NCI-H1092 treated with DMSO at 0.1 percent for 48 hours (cell line): ENCODE measurements around the gene ZNF575.
A peak's percentile ranks its signal among the peaks of the same experiment; 100 is the strongest.

Source experiments
- DNase-seq: peaks from one replicate; lab custom pipeline; 2025; lab: John Stamatoyannopoulos, UW

Gene ZNF575

DNA sequence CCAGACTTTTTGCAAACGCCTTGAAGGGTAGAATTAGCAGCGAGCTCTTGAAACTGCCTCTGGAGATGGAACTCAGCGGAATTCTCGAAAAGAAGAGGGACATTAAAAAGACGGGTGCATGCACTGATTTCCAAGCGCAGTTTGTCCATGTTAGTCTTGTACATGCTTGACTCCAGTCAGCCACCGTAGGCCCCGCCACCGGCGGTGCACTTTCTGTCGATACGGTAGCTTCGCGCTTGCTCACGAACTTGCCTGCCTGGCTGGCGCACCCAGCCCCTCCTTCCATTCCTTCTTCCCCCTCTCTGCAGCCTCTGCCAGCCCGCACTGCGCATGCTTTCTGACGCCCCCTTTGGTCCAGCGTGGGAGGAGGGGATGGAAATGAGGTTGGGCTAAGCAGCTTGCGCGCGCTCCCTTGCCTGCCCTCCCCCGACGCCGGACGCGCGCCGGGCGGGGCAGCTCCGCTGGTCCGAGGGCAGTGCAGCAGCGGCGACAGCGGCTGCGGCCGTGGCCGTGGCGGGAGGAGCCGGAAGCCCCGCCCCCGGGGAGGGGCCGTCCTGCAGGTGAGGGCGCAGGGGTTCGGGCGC is at the start of gene ZNF575:
ZNF575 (plus strand) TSS at position 227 of the 584 bp plus-strand sequence. CDS start 1,235 bp downstream, outside the sequence.
- DNase-seq = peak; percentile 83

DNA sequence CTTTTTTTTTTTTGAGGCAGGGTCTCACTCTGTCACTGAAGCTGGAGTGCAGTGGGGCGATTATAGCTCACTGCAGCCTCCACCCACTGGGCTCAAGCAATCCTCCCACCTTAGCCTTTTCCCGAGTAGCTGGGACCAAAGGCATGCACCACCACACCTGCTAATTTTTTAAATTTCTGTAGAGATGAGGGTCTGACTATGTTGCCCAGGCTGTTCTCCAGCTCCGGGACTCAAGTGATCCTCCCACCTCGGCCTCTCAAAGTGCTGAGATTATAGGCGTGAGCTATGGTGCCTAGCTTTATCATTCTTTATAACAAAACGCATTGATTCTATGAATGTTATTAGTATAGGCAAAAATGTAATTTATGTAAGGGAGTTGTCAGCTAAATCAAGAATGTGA is 49.7 kb upstream of the ZNF575 start:
- DNase-seq = no peak

- DNase-seq = no peak
Measured at GRCh38 chr19:43485951-43486350, 47.0 kb upstream of the ZNF575 start.

DNA sequence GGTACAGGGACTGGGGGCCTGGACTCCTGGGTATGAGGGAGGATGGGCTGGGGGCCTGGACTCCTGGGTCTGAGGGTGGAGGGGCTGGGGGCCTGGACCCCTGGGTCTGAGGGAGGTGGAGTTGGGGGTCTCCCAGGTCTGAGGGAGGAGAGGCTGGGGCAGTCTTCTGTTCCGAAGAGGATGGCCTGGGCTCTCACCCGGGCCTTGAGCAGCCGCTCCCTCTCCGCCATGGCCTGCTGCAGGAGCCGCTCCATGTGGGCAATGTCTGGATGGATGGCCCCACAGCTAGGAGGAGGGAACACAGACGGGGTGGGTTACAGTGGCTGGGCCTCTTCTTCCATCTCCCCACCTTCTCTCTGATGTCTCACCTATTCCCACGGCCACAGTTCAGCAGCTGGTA is 46.6 kb upstream of the ZNF575 start:
- DNase-seq = no peak

- no peak for DNase-seq
Measured at GRCh38 chr19:43488179-43488578, 44.8 kb upstream of the ZNF575 start.

- no peak for DNase-seq
Measured at GRCh38 chr19:43489310-43489709, 43.7 kb upstream of the ZNF575 start.

GRCh38 chr19:43489979-43490599 is 42.9 kb upstream of the ZNF575 start:
- no peak for DNase-seq

- no peak for DNase-seq
Measured at GRCh38 chr19:43490759-43491158, 42.2 kb upstream of the ZNF575 start.

DNA sequence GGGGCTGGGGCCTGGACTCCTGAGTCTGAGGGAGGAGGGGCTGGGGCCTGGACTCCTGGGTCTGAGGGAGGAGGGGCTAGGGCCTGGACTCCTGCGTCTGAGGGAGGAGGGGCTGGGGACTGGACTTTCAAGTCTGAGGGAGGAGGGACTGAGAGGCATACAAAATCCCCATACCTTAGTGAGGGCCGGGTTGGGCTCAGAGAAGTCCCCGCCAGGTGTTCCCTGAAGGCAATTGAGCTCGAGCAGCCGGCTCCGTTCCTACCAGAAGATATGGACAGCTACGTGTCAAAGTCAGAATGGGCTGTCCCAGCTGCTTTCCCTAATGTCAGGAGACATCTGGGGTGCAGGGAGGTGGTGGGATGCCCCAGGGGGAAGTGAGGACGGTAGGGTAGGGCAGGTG is 37.9 kb upstream of the ZNF575 start:
- no peak for DNase-seq

DNA sequence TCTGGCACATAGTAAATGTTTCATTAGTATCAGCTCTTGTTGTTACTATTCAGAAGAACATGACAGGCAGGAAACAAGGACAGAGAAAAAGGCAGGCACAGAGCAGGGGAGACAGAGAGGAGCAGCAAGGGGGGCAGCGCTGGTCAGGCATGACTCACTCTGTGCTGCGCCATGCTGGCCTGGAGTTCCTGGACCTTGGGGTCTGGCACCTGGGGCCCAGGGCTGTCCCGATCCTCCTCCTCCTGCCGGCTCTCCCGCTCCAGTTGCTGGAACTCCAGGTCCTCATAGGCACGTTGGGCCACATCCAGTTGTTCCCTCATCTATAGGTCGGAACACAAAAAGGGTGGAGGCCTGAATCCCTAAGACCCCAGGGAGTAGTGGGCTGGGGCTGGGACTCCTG is 36.0 kb upstream of the ZNF575 start:
- no peak for DNase-seq

GRCh38 chr19:43498233-43498842 is 34.6 kb upstream of the ZNF575 start:
- no peak for DNase-seq

DNA sequence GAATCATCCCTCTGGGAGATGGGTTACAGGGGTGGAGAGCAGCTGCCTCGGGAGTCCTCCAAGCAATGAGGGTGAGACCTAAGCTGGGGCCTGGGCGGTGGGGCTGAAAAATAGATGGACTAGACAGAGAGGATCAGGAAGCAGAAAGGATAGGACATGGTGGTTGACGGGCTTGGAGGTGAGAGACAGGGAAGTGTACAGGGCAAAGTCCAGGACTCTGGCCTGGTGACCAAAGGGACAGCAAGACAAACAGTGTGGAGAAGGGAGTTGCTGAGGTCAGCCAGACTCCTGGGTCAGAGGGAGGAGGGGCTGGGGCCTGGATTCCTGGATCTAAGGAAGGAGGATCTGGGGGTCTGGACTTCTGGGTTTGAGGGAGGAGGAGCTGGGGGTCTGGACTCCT is 33.9 kb upstream of the ZNF575 start:
- DNase-seq = no peak

DNA sequence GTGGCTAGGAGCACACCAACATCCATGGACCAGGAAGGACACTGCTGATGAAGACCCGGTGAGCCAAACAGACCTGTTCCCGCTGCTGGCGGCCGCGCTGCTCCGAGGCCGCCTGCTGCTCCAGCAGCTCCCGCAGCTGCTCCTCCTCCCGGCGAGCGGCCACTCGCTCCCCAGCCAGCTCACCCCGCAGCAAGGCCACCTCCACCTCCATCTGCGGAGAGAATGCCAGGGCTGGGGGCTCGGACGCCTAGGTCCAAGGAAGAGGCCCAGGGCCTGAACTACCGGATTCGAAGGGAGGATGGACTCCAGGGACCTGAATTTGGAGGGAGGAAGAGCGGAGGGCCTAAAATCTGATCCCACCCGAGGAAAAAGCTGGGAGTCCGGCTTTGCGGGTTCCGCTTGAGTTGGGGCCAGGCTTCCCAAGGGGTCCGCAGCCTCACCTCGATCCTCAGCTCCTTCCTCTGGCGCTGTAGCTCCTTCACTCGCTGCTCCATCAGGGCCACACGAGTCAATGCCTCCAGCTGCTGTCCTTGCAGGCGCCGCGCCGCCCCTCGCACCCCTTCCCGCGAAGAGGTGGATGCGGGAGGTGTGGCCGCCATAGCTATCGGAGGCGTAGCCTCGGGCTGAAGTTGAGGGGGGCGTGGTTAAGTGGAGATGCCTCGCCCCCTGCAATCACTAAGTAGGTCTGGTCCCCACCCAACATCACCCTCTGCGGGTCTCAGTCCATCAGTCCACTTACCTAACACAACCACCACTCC is 31.1 kb upstream of the ZNF575 start:
- no peak for DNase-seq

DNA sequence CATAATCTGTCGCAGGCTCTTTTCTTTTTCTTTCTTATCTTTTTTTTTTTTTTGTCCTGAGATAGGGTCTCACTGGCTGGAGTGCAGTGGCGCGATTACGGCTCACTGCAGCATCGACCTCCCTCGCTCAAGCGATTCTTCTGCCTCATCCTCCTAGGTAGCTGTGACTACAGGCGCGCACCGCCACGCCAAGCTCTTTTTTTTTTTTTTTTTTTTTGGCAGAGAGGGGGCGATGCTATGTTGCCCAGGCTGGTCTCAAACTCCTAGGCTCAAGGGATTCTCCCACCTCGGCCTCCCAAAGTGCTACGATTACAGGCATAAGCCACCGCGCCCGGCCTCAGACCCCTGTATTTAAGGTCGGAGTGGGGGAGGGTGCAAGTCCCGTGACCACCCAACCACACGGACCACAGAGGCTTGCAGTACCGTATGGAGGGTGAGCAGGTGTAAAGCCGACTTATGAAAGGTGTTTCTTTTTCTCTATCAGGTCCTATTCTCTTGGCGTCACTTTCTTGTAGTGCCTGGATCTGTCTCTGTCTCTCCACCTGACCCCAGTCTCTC is 30.5 kb upstream of the ZNF575 start:
- DNase-seq = no peak

DNA sequence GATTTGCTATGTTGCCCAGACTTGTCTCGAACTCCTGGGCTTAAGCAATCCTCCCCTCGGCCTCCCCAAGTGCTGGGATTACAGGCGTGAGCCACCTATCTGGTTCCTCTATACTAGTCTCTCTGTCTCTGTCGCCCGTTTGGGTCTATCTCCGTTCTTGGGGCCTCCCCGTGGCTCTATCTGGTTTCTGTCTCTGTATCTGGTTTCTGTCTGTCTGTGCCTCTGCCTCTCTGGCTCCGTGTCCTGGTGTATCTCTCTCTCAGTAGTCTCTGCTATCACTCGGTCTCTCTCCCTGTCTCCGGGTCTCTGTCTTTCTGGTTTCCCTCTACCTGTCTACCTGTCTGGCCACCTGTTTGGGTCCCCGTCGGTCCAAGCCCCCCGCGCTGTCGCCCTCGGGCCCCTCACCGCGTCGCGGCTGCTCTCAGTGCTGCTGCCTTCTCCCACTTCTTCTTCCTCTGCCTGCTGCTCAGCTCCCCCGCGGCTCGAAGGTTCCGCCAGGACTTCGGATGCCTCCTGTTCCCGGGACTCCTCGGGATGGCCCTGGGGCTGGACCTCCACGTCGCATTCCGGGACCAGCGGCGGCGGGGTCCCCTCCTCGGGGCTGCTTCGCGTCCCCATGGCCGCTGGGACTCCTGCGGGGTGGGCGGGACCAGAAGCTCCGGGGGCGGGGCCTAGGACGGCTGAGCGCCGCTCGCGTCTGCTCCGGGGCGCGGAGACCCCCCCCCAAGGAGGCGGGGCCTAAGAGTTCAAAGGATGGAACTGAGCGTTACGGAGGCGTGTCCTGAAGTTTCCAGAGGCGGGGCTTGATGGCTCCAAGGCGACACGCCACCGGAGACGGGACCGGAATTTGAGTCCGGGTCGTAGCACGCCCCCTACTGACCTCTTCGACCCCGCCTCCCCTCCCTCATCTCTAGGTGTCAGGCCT is 29.2 kb upstream of the ZNF575 start:
- peak; percentile 53 for DNase-seq

DNA sequence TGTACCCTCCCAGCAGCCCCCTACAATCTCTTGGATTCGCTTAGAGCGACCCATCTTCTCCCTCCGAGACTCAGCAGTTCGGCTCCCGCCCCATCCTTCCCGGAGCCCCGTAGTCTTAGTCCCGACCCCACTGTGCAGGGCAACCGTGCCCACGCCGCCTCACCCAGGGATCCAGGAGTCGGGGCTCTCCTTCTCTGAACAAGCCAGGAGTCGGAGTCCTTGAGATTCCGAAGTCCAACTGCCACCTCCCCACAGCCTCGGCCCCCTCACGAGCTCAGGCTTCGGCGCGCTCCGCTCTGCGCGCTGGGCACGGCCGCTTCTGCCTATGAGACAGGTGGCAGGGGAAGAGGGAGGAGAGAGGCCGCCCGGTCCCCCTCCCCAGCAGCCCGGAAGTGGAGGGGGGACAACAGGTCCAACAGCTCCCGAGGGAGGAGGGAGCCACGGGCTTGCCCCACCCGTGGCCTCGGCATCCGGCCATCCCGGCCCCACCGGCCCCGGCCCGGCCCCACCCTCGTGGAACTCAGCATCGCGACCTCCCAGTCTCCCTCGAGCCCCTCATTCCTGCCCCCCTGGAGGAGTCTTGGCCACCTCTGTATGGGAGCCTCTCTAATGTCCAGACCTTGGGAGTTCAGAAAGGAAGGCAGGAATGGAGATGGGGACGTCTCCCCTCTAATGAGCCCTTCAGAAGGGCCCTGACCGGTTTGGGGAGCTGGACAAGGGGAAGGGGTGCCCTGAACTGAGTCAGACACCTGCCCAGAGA is 28.4 kb upstream of the ZNF575 start, which contains the start of gene PHLDB3:
PHLDB3 (minus strand) TSS at position 321 of the 760 bp plus-strand sequence. CDS start 628 bp downstream, outside the sequence.
- peak; percentile 7 for DNase-seq

DNA sequence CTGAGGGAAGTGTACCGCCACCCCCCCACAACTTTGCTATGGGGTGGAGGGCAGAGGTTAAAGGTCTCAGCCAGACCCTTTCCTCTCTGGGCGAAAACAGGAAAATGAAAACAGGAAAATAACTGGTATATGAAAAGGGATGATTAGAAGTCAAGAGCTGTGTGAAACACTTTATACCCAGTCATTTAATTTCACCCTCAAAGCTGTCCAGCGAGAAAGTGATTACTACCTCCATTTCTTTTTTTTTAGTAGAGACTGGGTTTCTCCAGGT is 27.9 kb upstream of the ZNF575 start:
- no peak for DNase-seq

DNA sequence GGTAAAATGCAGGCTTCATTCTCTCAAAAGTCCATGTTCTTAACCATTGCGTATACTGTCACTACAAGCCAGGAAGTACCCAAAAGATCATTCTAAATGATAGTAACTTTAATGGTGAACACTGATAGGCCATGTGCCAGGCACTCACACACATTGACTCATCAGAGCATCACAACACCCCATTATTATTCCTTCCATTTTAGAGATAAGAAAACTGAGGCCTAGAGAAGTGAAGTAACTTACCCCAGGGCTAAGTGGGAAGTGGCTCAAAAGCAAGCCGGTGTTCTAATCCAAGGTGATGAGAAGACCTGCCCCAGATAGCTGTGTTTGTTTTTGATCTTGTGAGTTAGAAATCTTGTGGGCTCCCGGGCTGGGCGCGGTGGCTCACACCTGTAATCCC is 27.0 kb upstream of the ZNF575 start:
- no peak for DNase-seq

DNA sequence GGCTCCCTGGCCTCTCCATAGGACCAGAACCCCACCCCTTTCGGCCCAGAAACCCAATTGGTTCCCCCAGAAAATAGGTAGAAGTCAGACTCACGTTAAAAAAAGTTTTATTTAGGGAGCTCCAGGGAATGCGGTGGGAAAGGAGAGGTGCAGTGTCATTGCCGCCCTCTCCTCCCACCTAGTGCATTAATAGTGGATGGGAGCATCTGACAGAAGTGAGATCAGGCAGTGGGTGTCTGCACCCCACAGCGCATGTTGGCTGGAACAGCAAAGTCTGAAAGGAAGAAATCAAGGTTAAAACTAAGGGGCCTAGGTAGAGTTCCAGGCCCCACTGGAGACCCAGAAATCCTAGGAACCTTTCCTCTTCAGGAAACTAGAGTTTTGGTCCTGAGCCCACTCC is 26.4 kb upstream of the ZNF575 start:
- no peak for DNase-seq

- no peak for DNase-seq
Measured at GRCh38 chr19:43507880-43508279, 25.1 kb upstream of the ZNF575 start.

DNA sequence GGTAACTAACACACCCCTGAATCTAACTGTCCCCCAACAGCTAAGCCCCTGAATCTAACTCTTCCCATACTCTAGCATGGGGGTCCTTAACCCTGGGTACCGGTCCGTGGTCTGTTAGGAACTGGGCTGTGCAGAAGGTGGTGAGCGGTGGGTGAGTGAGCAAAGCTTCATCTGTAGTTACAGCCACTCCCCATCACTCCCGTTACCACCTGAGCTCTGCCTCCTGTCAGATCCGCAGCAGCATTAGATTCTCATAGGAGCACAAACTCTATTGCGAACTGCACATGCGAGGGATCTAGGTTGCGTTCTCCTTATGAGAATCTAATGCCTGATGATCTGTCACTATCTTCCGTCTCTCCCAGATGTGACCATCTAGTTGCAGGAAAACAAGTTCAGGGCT is 22.3 kb upstream of the ZNF575 start:
- DNase-seq = no peak
